ENCODE measurements around the gene CCL11.

DNA sequence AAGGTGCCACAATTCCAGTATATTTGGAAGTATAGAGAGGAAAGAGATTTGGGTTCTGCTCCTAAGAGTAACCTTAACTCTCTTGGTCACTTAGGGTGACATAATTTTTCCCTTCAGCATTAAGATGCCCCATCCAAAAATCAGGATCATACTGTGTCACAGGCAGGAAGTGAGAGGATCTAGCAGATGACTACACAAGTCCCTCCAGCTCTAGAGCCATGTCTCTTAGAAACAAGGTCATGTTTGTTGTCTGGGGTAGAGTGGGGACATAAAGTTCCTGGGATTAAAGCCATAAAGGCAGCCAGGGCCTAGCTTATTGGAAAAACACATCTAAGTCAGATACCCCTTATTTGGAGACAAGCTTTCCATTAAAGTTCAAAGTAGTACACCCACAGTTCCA lies 36.4 kb downstream of the CCL11 start:
- TF ChIP-seq POLR2AphosphoS5 (IDR thresholded peaks at IDR 0.05; ENCODE audit: low read depth, low read length) = no peak
- TF ChIP-seq POLR2A (IDR thresholded peaks at IDR 0.05; ENCODE audit: low read depth, low read length) = no peak
- no peak for TF ChIP-seq POU2F2 (IDR thresholded peaks at IDR 0.05; ENCODE audit: low read depth, low read length)
- TF ChIP-seq TAF1 (IDR thresholded peaks at IDR 0.05; ENCODE audit: low read depth, low read length) = no peak
- TF ChIP-seq PAX5 (IDR thresholded peaks at IDR 0.05; ENCODE audit: insufficient read depth, low read length, severe bottlenecking) = no peak

Measured in GM12891 (cell line).